A673 (cell line): ENCODE results near the gene MEIKIN. TPM values are rescaled to one million over a fixed set of nuclear protein-coding genes. Genes with fewer than 3 reads are reported as not detected.

ENCODE experiments used
- BruUV-seq: library from RNA; stranded (reverse); fragments of 400-500 nt; replicated peaks from 2 replicates; lab custom pipeline; 2021; lab: Mats Ljungman, UMichigan
- CTCF ChIA-PET: fragments of 300-600 bp; sonication (Branson Sonifier 250); formaldehyde crosslinking; loops from one replicate; lab custom pipeline; 2022; ENCODE audit warnings: antibody characterized with exemption; lab: Charles Lee
- POLR2A ChIA-PET: fragments of 300-600 bp; sonication (Branson Sonifier 250); formaldehyde crosslinking; loops from one replicate; lab custom pipeline; 2022; ENCODE audit warnings: antibody characterized with exemption; ENCODE audit not compliant: low non-redundant PET; lab: Charles Lee
- DNase-seq: peaks from one replicate; pipeline ENCODE4 v3.0.0-alpha.2; 2015; ENCODE audit warnings: low spot score
- H3K27ac ChIP-seq: fragments of 200-600 bp; sonication (generic); 2 replicates; pipeline ENCODE4 v1.5.1; 2016; ENCODE audit warnings: mixed run types, low read depth, mild to moderate bottlenecking, mixed read lengths, antibody characterized with exemption, low read length; ENCODE audit not compliant: poor library complexity, severe bottlenecking
- H3K27me3 ChIP-seq: fragments of 200-600 bp; sonication (generic); replicated peaks from 2 replicates; pipeline ENCODE4 v1.6.1; 2017; ENCODE audit warnings: mixed run types, low read depth, mild to moderate bottlenecking, mixed read lengths, antibody characterized with exemption, low read length; ENCODE audit not compliant: insufficient read depth, poor library complexity
- H3K36me3 ChIP-seq: fragments of 200-600 bp; sonication (generic); 2 replicates; pipeline ENCODE4 v1.6.1; 2016; ENCODE audit warnings: mixed run types, mild to moderate bottlenecking, mixed read lengths, antibody characterized with exemption, low read length; ENCODE audit not compliant: insufficient read depth, poor library complexity, severe bottlenecking
- H3K4me1 ChIP-seq: fragments of 200-600 bp; sonication (generic); 2 replicates; pipeline ENCODE4 v1.6.1; 2017; ENCODE audit warnings: mixed run types, mild to moderate bottlenecking, mixed read lengths, antibody characterized with exemption, low read length; ENCODE audit not compliant: insufficient read depth, poor library complexity, severe bottlenecking
- H3K4me3 ChIP-seq: fragments of 200-600 bp; sonication (generic); 2 replicates; pipeline ENCODE4 v1.5.1; 2016; ENCODE audit warnings: low read depth, mixed run types, mild to moderate bottlenecking, mixed read lengths, low read length; ENCODE audit not compliant: poor library complexity, severe bottlenecking
- H3K9me3 ChIP-seq: fragments of 200-600 bp; sonication (generic); 2 replicates; pipeline ENCODE4 v1.6.1; 2016; ENCODE audit warnings: mixed run types, low read depth, mild to moderate bottlenecking, mixed read lengths, antibody characterized with exemption, low read length; ENCODE audit not compliant: poor library complexity, severe bottlenecking
- CTCF ChIP-seq: fragments of 300-800, 200-600 bp; sonication (generic); conservative IDR thresholded peaks from 2 replicates; pipeline ENCODE4 v1.5.1; 2017; ENCODE audit warnings: low read depth, mild to moderate bottlenecking, antibody characterized with exemption, low read length, moderate library complexity, mixed read lengths
- EZH2 ChIP-seq: fragments of 200-600 bp; sonication (generic); IDR thresholded peaks from 2 replicates; pipeline ENCODE4 v1.6.1; 2017; ENCODE audit warnings: borderline replicate concordance, low read depth, mild to moderate bottlenecking, mixed read lengths, antibody characterized with exemption, low read length; ENCODE audit not compliant: poor library complexity, severe bottlenecking
- intact Hi-C: fragments of 100-400 bp; cut with micrococcal nuclease; formaldehyde crosslinking; loops from one replicate; pipeline ENCODE4 v1.10.0; 2022; ENCODE audit not compliant: unreplicated experiment
- total RNA-seq: library from RNA; stranded (reverse); gene quantifications from 2 replicates; pipeline ENCODE4 v1.2.3, GENCODE V29; 2021

The MEIKIN gene
- total RNA-seq, 1 experiment from 2014 or later: not detected

GRCh38 chr5:131942016-131942415 is 3.4 kb downstream of the MEIKIN start:
- CTCF ChIA-PET: no interaction called here
- Histone ChIP-seq H3K9me3 (no peaks in the 10 kb centered on the region), H3K27ac (no peak overlapping the region), H3K27me3 (peaks cover 13% of the 10 kb centered on the region), H3K36me3 (no peaks in the 10 kb centered on the region), H3K4me3 (no peak overlapping the region), H3K4me1 (no peaks in the 10 kb centered on the region)
- no TSS peak for BruUV-seq
- TF ChIP-seq EZH2 (no peak), CTCF (no peak)
- intact Hi-C loops: no loop called here
- no peak for DNase-seq
- POLR2A ChIA-PET: no interaction called here

GRCh38 chr5:131939690-131940345 is 5.6 kb downstream of the MEIKIN start:
- TF ChIP-seq CTCF: no peak
- TF ChIP-seq EZH2: no peak
- BruUV-seq: no TSS peak
- Histone ChIP-seq H3K27me3 (peaks cover 13% of the 10 kb centered on the region), H3K27ac (no peak overlapping the region), H3K36me3 (no peaks in the 10 kb centered on the region), H3K4me3 (no peak overlapping the region), H3K4me1 (no peaks in the 10 kb centered on the region), H3K9me3 (no peaks in the 10 kb centered on the region)
- intact Hi-C loops: no loop called here
- ChIA-PET CTCF (no interaction called here), POLR2A (interaction anchor here (0.6 kb wide), 1 partner anchor 375 kb away, joined by 3 read pairs; no protein-coding TSS in a partner anchor)
- DNase-seq: no peak

GRCh38 chr5:131932235-131932634 is 13.2 kb downstream of the MEIKIN start:
- Histone ChIP-seq H3K9me3 (no peaks in the 10 kb centered on the region), H3K4me3 (no peak overlapping the region), H3K27me3 (peaks cover 20% of the 10 kb centered on the region), H3K36me3 (no peaks in the 10 kb centered on the region), H3K27ac (no peak overlapping the region), H3K4me1 (no peaks in the 10 kb centered on the region)
- BruUV-seq: no TSS peak
- ChIA-PET POLR2A (no interaction called here), CTCF (no interaction called here)
- TF ChIP-seq CTCF (no peak), EZH2 (no peak)
- intact Hi-C loops: no loop called here
- DNase-seq: no peak
